ENCODE results near the gene ST7L. TPM values are rescaled to one million over a fixed set of nuclear protein-coding genes. Genes with fewer than 3 reads are reported as not detected.
A peak's percentile ranks its signal among the peaks of the same experiment; 100 is the strongest.
"Not testable (repeated sequence)": the region's sequence is repeated elsewhere in the genome, so short reads cannot be mapped to it uniquely, and the experiment has no call there.

ST7L gene
- total RNA-seq, 1 donor from 2014 or later: 21.2 TPM

DNA sequence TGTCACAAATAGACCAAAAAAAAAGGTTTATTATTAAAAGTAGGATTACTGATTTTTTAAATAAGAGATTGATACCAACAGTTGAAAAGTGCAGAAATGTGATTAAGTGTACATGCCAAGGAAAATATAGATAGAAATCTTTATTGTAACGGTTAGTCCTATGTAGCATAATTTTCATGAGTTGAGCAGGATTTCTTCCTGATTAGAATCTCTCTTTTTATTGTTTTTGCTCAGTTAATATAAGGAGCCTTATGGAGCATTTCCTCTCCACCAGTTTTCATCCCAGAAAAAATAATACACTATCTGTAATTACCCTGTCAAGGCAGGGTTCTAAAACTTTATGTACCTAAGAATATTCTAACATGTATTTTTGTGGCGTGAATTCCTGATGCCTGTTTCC, 24.1 kb upstream of the ST7L start:
- Mint-ChIP-seq H3K36me3 (ENCODE audit: insufficient read depth) (peaks cover 16% of the 10 kb centered on the region), H3K4me1 (ENCODE audit: low read depth) (no peaks in the 10 kb centered on the region), H3K27me3 (no peaks in the 10 kb centered on the region), H3K4me3 (ENCODE audit: low read depth) (no peak overlapping the region), H3K27ac (no peak overlapping the region), H3K9me3 (ENCODE audit: low read depth) (peaks cover under 1% of the 10 kb centered on the region)
- no peak for DNase-seq (ENCODE audit: low spot score, unreplicated experiment)
- TF ChIP-seq, protein P1, sequence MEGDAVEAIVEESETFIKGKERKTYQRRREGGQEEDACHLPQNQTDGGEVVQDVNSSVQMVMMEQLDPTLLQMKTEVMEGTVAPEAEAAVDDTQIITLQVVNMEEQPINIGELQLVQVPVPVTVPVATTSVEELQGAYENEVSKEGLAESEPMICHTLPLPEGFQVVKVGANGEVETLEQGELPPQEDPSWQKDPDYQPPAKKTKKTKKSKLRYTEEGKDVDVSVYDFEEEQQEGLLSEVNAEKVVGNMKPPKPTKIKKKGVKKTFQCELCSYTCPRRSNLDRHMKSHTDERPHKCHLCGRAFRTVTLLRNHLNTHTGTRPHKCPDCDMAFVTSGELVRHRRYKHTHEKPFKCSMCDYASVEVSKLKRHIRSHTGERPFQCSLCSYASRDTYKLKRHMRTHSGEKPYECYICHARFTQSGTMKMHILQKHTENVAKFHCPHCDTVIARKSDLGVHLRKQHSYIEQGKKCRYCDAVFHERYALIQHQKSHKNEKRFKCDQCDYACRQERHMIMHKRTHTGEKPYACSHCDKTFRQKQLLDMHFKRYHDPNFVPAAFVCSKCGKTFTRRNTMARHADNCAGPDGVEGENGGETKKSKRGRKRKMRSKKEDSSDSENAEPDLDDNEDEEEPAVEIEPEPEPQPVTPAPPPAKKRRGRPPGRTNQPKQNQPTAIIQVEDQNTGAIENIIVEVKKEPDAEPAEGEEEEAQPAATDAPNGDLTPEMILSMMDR (IDR thresholded peaks at IDR 0.05; ENCODE audit: unreplicated experiment): no peak

DNA sequence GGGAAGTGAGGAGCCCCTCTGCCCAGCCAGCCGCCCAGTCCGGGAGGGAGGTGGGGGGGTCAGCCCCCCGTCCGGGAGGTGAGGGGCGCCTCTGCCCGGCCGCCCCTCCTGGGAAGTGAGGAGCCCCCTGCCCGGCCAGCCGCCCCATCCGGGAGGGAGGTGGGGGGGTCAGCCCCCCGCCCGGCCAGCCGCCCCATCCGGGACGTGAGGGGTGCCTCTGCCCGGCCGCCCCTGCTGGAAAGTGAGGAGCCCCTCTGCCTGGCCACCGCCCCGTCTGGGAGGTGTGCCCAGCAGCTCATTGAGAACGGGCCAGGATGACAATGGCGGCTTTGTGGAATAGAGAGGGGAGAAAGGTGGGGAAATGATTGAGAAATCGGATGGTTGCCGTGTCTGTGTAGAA, 21.5 kb upstream of the ST7L start:
- H3K9me3 Mint-ChIP-seq (ENCODE audit: low read depth); H3K4me3 Mint-ChIP-seq (ENCODE audit: low read depth); DNase-seq (ENCODE audit: low spot score, unreplicated experiment); H3K27me3 Mint-ChIP-seq; H3K27ac Mint-ChIP-seq: not testable (repeated sequence)
- H3K36me3 Mint-ChIP-seq (ENCODE audit: insufficient read depth): peaks cover 11% of the 10 kb centered on the region
- peaks cover 13% of the 10 kb centered on the region for H3K4me1 Mint-ChIP-seq (ENCODE audit: low read depth)

DNA sequence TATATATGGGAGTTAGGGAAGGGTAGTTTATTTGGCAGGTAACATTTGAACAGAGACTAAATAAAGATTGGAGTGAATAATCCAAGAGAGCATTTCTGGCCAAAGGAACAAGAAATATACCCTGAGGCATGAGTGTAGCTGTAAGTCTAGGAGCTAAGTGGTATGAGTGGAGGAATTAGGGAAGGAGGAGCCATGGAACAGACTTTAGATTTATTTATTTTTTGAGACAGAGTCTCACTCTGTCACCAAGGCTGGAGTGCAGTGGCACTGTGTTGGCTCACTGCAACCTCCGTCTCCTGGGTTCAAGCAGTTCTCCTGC, 19.1 kb upstream of the ST7L start:
- no peak for DNase-seq (ENCODE audit: low spot score, unreplicated experiment)
- H3K27me3 Mint-ChIP-seq: no peaks in the 10 kb centered on the region
- H3K27ac Mint-ChIP-seq: peak overlapping the region; percentile 29
- H3K4me3 Mint-ChIP-seq (ENCODE audit: low read depth): no peak overlapping the region
- H3K4me1 Mint-ChIP-seq (ENCODE audit: low read depth): peaks cover 24% of the 10 kb centered on the region
- H3K9me3 Mint-ChIP-seq (ENCODE audit: low read depth): peaks cover 13% of the 10 kb centered on the region
- TF ChIP-seq, protein P1 (IDR thresholded peaks at IDR 0.05; ENCODE audit: unreplicated experiment): no peak
- H3K36me3 Mint-ChIP-seq (ENCODE audit: insufficient read depth): peaks cover 15% of the 10 kb centered on the region

DNA sequence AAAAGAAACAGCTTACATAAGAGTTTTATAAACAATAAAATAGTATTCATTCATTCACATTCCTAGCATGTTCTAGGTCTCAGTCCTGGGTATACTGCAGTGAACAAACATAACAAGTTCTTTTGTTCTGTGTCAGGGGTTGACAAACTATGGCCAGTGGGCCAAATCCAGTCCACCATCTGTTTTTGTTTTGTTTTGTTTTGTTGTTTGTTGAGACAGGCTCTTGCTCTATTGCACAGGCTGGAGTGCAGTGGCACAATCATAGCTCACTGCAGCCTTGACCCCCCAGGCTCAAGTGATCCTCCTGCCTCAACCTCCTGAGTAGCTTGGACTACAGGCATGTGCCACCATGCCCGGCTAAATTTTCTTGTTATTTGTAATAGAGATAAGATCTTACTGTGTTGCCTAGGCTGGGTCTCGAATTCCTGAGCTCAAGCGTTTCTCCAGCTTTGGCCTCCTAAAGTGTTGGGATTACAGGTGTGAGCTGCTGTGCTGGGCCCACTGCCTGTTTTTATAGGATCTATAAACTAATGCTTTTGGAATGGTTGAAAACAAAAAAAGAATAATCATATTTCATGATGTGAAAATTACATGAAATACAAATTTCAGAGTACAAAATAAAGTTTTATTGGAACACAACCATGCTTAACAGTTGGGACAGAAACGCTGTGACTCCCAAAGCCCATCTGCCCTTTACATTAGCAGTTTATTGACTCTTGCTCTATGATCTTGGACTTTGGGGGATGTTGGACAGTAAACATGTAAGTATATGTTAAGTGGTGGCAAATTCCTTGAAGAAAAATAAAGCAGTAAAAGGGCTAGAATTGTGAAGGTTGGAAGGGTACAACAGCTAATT, 18.5 kb upstream of the ST7L start:
- Mint-ChIP-seq H3K27ac (peak overlapping the region; percentile 60), H3K36me3 (ENCODE audit: insufficient read depth) (peaks cover 15% of the 10 kb centered on the region), H3K4me3 (ENCODE audit: low read depth) (no peak overlapping the region), H3K27me3 (no peaks in the 10 kb centered on the region), H3K4me1 (ENCODE audit: low read depth) (peaks cover 24% of the 10 kb centered on the region), H3K9me3 (ENCODE audit: low read depth) (peaks cover 13% of the 10 kb centered on the region)
- TF ChIP-seq, protein P1 (IDR thresholded peaks at IDR 0.05; ENCODE audit: unreplicated experiment): no peak
- DNase-seq (ENCODE audit: low spot score, unreplicated experiment): no peak

DNA sequence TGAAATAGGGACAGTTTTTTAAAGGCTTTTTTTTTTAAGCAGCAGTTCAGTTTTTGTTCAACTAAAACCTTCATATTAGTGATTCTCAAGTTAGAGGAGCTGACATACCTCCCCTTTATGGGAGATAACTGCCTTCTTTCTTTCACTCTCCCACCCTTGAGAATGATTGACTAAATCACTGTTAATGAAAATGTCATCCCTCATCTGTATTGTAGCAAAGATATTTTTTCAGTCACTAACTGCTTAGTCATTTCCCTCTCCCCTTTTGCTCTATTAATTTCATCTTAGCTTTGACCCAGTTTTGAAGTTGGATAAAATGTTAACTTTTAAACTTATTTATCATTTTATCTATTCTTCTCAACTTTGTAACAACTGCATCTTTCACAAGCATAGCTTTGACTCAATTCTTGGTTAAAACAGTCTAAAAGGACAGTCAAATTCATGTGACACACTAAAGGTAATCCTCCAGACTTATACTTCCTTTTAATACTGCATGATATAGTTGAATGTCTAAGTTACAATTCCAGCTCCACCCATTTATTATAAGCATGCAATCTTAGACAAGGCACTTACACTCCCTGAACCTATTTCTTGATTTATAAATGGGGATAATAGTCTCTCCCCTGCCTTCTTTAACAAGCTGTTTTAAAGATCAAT, 17.8 kb upstream of the ST7L start:
- Mint-ChIP-seq H3K4me3 (ENCODE audit: low read depth) (no peak overlapping the region), H3K4me1 (ENCODE audit: low read depth) (peaks cover 24% of the 10 kb centered on the region), H3K9me3 (ENCODE audit: low read depth) (peaks cover 13% of the 10 kb centered on the region), H3K27me3 (no peaks in the 10 kb centered on the region), H3K36me3 (ENCODE audit: insufficient read depth) (peaks cover 19% of the 10 kb centered on the region), H3K27ac (peak overlapping the region; percentile 60)
- DNase-seq (ENCODE audit: low spot score, unreplicated experiment): no peak
- TF ChIP-seq, protein P1 (IDR thresholded peaks at IDR 0.05; ENCODE audit: unreplicated experiment): no peak

All from progenitor cell of endocrine pancreas (in vitro differentiated cells).